GM18519 (cell line): ENCODE measurements around the gene CABLES2.
"Not testable (repeated sequence)": the region's sequence is repeated elsewhere in the genome, so short reads cannot be mapped to it uniquely, and the experiment has no call there.

Source experiments
- ATAC-seq: cut with Tn5 transposase; IDR thresholded peaks from one replicate; pipeline ENCODE4 v1.9.1; 2021; ENCODE audit warnings: mild to moderate bottlenecking, moderate library complexity; ENCODE audit not compliant: unreplicated experiment, low FRiP score

Gene CABLES2

GRCh38 chr20:62373631-62374179, 33.4 kb downstream of the CABLES2 start:
- ATAC-seq, result not testable (repeated sequence)

- no peak for ATAC-seq
Measured at GRCh38 chr20:62372042-62372993, 34.8 kb downstream of the CABLES2 start.

GRCh38 chr20:62371588-62372041, 35.5 kb downstream of the CABLES2 start:
- no peak for ATAC-seq

- no peak for ATAC-seq
Measured at GRCh38 chr20:62370807-62371587, 36.1 kb downstream of the CABLES2 start.

GRCh38 chr20:62370115-62370806, 36.8 kb downstream of the CABLES2 start:
- no peak for ATAC-seq

- no peak for ATAC-seq
Measured at GRCh38 chr20:62369815-62370114, 37.3 kb downstream of the CABLES2 start.

- no peak for ATAC-seq
Measured at GRCh38 chr20:62368976-62369814, 37.9 kb downstream of the CABLES2 start.

- no peak for ATAC-seq
Measured at GRCh38 chr20:62368392-62368975, 38.6 kb downstream of the CABLES2 start.

GRCh38 chr20:62367633-62368391, 39.3 kb downstream of the CABLES2 start:
- no peak for ATAC-seq

GRCh38 chr20:62367136-62367632, 39.9 kb downstream of the CABLES2 start, which contains the start of gene LAMA5:
LAMA5 (minus strand) TSS chr20:62367312; CDS start chr20:62367245, 67 bp downstream.
- no peak for ATAC-seq

- ATAC-seq, result no peak
Measured at GRCh38 chr20:62366370-62367135, 40.5 kb downstream of the CABLES2 start.

GRCh38 chr20:62365814-62366369, 41.2 kb downstream of the CABLES2 start:
- no peak for ATAC-seq

- ATAC-seq, result no peak
Measured at GRCh38 chr20:62364911-62365736, 42.0 kb downstream of the CABLES2 start.

- ATAC-seq, result no peak
Measured at GRCh38 chr20:62363920-62364851, 42.9 kb downstream of the CABLES2 start.
